OCI-LY7 (cell line): ENCODE data around the gene GALNT14.

Experiments used
- EZH2phosphoT487 ChIP-seq: fragments of 200-600 bp; sonication (generic); IDR thresholded peaks from 2 replicates; pipeline ENCODE4 v1.6.1; 2018; ENCODE audit warnings: low read depth, borderline replicate concordance, mild to moderate bottlenecking, mixed run types, antibody characterized with exemption, low read length, moderate library complexity, mixed read lengths
- TF ChIP-seq, protein P1 (sequence below): fragments of 200-600 bp; sonication (generic); conservative IDR thresholded peaks from 2 replicates; pipeline ENCODE4 v1.5.1; 2014; ENCODE audit warnings: mild to moderate bottlenecking, antibody characterized with exemption, low read length, moderate library complexity, mixed read lengths

DNA sequence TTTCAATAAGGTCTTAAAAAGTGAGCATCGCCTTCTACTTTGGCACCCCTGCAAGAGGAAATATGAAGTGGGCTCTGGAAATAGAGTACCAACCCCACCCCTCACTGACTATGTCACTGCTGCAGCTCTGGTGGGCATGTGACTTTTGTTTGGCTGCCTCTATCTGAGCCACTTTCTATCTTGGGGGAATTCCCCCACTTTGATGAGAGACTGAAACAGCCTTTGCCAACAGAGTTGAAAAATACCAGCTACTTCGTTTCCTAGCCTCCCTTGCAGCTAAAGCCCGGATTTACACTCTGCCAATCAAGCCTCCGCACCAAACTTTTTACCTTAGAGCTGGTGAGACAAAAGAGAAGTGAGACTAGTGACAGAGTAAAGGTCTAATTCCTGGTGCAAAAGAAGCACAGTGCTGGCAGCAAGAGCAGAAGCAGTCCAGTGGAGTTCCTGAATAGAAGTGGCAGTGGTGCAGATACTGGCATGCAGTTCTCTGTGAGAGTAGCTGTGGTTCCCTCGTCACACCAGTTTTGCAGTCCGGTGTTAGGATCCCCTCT lies 12.0 kb upstream of the GALNT14 start:
- TF ChIP-seq, protein P1, sequence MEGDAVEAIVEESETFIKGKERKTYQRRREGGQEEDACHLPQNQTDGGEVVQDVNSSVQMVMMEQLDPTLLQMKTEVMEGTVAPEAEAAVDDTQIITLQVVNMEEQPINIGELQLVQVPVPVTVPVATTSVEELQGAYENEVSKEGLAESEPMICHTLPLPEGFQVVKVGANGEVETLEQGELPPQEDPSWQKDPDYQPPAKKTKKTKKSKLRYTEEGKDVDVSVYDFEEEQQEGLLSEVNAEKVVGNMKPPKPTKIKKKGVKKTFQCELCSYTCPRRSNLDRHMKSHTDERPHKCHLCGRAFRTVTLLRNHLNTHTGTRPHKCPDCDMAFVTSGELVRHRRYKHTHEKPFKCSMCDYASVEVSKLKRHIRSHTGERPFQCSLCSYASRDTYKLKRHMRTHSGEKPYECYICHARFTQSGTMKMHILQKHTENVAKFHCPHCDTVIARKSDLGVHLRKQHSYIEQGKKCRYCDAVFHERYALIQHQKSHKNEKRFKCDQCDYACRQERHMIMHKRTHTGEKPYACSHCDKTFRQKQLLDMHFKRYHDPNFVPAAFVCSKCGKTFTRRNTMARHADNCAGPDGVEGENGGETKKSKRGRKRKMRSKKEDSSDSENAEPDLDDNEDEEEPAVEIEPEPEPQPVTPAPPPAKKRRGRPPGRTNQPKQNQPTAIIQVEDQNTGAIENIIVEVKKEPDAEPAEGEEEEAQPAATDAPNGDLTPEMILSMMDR: no peak
- no peak for TF ChIP-seq EZH2phosphoT487
